HepG2 (cell line): ENCODE data around the gene TXNDC11. TPM values are rescaled to one million over a fixed set of nuclear protein-coding genes. Genes with fewer than 3 reads are reported as not detected.

Source experiments
- CBX1 ChIP-seq: IDR thresholded peaks from one replicate; pipeline ENCODE4 v1.6.1; 2016; ENCODE audit warnings: antibody characterized with exemption, low read depth
- CENPX ChIP-seq: sonication (generic); formaldehyde crosslinking; IDR thresholded peaks from 2 replicates; pipeline ENCODE4 v1.9.0; 2021; ENCODE audit warnings: mild to moderate bottlenecking, missing genetic modification reagents, moderate library complexity
- ELF1 ChIP-seq: sonication (generic); formaldehyde crosslinking; IDR thresholded peaks from 2 replicates; pipeline ENCODE4 v1.4.0; 2020; ENCODE audit warnings: missing genetic modification reagents
- GTF3A ChIP-seq: sonication (generic); formaldehyde crosslinking; conservative IDR thresholded peaks from 2 replicates; pipeline ENCODE4 v1.4.0; 2020; ENCODE audit warnings: mild to moderate bottlenecking, missing genetic modification reagents
- JUND ChIP-seq: sonication (generic); formaldehyde crosslinking; IDR thresholded peaks from 2 replicates; pipeline ENCODE4 v1.8.0; 2022; ENCODE audit warnings: mild to moderate bottlenecking, missing genetic modification reagents
- MTF2 ChIP-seq: sonication (generic); formaldehyde crosslinking; IDR thresholded peaks from 2 replicates; pipeline ENCODE4 v1.5.0; 2020; ENCODE audit warnings: missing genetic modification reagents, borderline replicate concordance
- RBM39 ChIP-seq: fragments of 200-400 bp; formaldehyde crosslinking; IDR thresholded peaks from one replicate; pipeline ENCODE4 v1.6.1; 2018; ENCODE audit warnings: antibody characterized with exemption, mild to moderate bottlenecking, low read depth, low read length; ENCODE audit not compliant: poor library complexity, severe bottlenecking
- TBX3 ChIP-seq: fragments of 450-650 bp; IDR thresholded peaks from 2 replicates; pipeline ENCODE4 v1.6.1; 2017; ENCODE audit warnings: antibody characterized with exemption, mild to moderate bottlenecking, inconsistent platforms, borderline replicate concordance
- ZFYVE20 ChIP-seq: sonication (generic); formaldehyde crosslinking; IDR thresholded peaks from 2 replicates; pipeline ENCODE4 v1.8.0; 2023; ENCODE audit warnings: low read depth, mild to moderate bottlenecking, moderate library complexity, missing genetic modification reagents, borderline replicate concordance
- ZNF138 ChIP-seq: sonication (generic); formaldehyde crosslinking; IDR thresholded peaks from 2 replicates; pipeline ENCODE4 v1.5.0; 2020; ENCODE audit warnings: mild to moderate bottlenecking, low read depth, missing genetic modification reagents
- ZNF484 ChIP-seq: sonication (generic); formaldehyde crosslinking; IDR thresholded peaks from 2 replicates; pipeline ENCODE4 v1.5.1; 2020; ENCODE audit warnings: mild to moderate bottlenecking, low read depth, missing genetic modification reagents, borderline replicate concordance
- ZNF614 ChIP-seq: IDR thresholded peaks from 2 replicates; pipeline ENCODE4 v1.6.1; 2018; ENCODE audit warnings: missing biosample characterization, missing genetic modification reagents, inconsistent platforms, borderline replicate concordance
- ZNF616 ChIP-seq: sonication (generic); formaldehyde crosslinking; IDR thresholded peaks from 2 replicates; pipeline ENCODE4 v1.5.0; 2020; ENCODE audit warnings: low read depth, mild to moderate bottlenecking, missing genetic modification reagents
- ZNF7 ChIP-seq: IDR thresholded peaks from 2 replicates; pipeline ENCODE4 v1.6.1; 2016; ENCODE audit warnings: missing biosample characterization, missing genetic modification reagents
- ZNF737 ChIP-seq: sonication (generic); formaldehyde crosslinking; IDR thresholded peaks from 2 replicates; pipeline ENCODE4 v1.5.0; 2020; ENCODE audit warnings: missing genetic modification reagents, mild to moderate bottlenecking, borderline replicate concordance
- ZNF772 ChIP-seq: sonication (generic); formaldehyde crosslinking; IDR thresholded peaks from 2 replicates; pipeline ENCODE4 v1.5.0; 2020; ENCODE audit warnings: mild to moderate bottlenecking, missing genetic modification reagents
- ZNF878 ChIP-seq: sonication (generic); formaldehyde crosslinking; IDR thresholded peaks from 2 replicates; pipeline ENCODE4 v1.8.1; 2023; ENCODE audit warnings: mild to moderate bottlenecking, missing genetic modification reagents, moderate library complexity
- ZSCAN22 ChIP-seq: sonication (generic); formaldehyde crosslinking; IDR thresholded peaks from 2 replicates; pipeline ENCODE4 v1.4.0; 2020; ENCODE audit warnings: mild to moderate bottlenecking, missing genetic modification reagents
- polyA plus RNA-seq, 8 experiments: library from polyadenylated mRNA; depleted of rRNA in 3 of 8; stranded (reverse) in 7 of 8; unstranded in 1 of 8; fragments of >200 nt; fragmentation: Illumina TruSeq in 4 of 8; extraction: Trizol in 4 of 8; gene quantifications; 2 replicates each; pipeline versions ENCODE4 v1.2.1 to v1.2.3, GENCODE V29; 2011 to 2016; ENCODE audit warnings: low read depth in 4 of 8, missing spikeins in 1 of 8, mixed read lengths in 1 of 8; ENCODE audit not compliant: insufficient read depth in 1 of 8
- total RNA-seq, 5 experiments: library from RNA; depleted of rRNA; stranded (reverse); fragments of >200 nt; fragmentation: Illumina TruSeq; extraction: Trizol; gene quantifications; 2 replicates each; pipeline ENCODE4 v1.2.3, GENCODE V29; 2016; ENCODE audit warnings: low read depth in 1 of 5
- TF ChIP-seq, protein P1 (sequence below): IDR thresholded peaks from 2 replicates; pipeline ENCODE4 v1.6.1; 2016
- TF ChIP-seq, protein P2 (sequence below): sonication (generic); formaldehyde crosslinking; IDR thresholded peaks from 2 replicates; pipeline ENCODE4 v1.4.0; 2020; ENCODE audit warnings: mild to moderate bottlenecking, missing genetic modification reagents
- TF ChIP-seq, protein P3 (sequence below): sonication (generic); formaldehyde crosslinking; IDR thresholded peaks from 2 replicates; pipeline ENCODE4 v1.5.0; 2020; ENCODE audit warnings: mild to moderate bottlenecking, missing genetic modification reagents
- TF ChIP-seq, protein P4 (sequence below): IDR thresholded peaks from 2 replicates; pipeline ENCODE4 v1.6.1; 2016; ENCODE audit warnings: low read depth, control low read depth

The TXNDC11 gene
- total and polyA plus RNA-seq, 2 of the 13 experiments (the other 11 are each of a cell fraction or from before 2014, with no cell fraction given): 74.9 to 123 TPM

DNA sequence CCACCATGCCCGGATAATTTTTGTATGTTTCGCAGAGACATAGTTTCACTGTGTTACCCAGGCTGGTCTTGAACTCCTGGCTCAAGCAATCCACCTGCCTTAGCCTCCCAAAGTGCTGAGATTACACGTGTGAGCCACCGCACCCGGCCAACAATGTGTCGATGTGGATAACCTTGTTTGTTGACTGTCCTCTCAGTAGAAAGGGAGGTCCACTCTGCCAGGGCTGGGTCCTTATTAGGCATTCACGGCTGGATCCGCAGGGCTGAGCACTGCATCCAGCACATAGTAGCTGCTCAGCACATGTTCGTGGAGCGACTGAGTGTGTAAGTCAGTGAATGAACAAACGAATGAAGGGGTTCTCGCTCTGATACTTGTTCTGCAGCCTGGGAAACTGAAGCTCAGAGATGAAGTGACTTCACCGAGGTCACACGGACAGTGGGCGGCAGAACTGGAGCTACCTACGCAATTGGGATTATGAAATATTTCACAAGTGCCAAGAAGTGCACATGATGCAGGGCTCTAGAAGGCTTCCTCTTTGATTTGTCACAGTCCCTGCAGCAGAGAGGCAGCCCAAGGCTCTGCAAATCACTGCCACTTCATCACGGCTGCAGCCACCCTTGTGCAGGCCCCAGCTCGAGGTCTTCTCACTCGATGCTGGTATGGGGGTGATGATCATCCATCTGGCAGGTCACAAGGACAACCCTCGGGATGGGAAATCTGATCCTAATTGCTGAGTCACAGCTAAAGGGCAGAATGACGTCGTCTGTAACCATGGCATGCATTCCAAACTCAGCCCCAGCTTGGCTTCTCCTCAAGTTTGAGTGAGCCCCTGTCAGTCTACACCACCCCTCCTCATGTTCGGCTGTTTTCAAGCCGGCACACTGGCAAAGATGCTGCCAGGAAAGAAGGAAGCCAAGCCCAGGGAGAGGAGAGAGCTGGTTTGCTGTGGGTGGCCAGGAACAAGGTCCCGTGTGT, 102.4 kb downstream of the TXNDC11 start (continued):
- TF ChIP-seq CBX1: peak; percentile 17
- TF ChIP-seq ZNF614: no peak
- TF ChIP-seq RBM39: no peak
- no peak; the same call in 1 of the 2 replicates for TF ChIP-seq ZNF737
- TF ChIP-seq, protein P1, sequence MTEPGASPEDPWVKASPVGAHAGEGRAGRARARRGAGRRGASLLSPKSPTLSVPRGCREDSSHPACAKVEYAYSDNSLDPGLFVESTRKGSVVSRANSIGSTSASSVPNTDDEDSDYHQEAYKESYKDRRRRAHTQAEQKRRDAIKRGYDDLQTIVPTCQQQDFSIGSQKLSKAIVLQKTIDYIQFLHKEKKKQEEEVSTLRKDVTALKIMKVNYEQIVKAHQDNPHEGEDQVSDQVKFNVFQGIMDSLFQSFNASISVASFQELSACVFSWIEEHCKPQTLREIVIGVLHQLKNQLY: no peak
- 0 out of 2 replicates have a peak, but pooled peaks have one; percentile 33 for TF ChIP-seq ZNF772 (CRISPR knock-in tag)
- TF ChIP-seq GTF3A (CRISPR knock-in tag): no peak
- TF ChIP-seq JUND: peak; percentile 83
- no peak for TF ChIP-seq ZNF484 (CRISPR knock-in tag)
- TF ChIP-seq ELF1 (CRISPR knock-in tag): no peak
- no peak for TF ChIP-seq CENPX (CRISPR knock-in tag)
- 0 out of 2 replicates have a peak, but pooled peaks have one; percentile 26 for TF ChIP-seq TBX3
- 0 out of 2 replicates have a peak, but pooled peaks have one; percentile 75 for TF ChIP-seq MTF2 (CRISPR knock-in tag)
- TF ChIP-seq ZNF616: no peak
- TF ChIP-seq ZNF878 (CRISPR knock-in tag): peak; percentile 48; the same call in 1 of the 2 replicates
- TF ChIP-seq ZNF138: 0 out of 2 replicates have a peak, but pooled peaks have one; percentile 0
- no peak for TF ChIP-seq ZNF7 (CRISPR knock-in tag)
- TF ChIP-seq, protein P2, sequence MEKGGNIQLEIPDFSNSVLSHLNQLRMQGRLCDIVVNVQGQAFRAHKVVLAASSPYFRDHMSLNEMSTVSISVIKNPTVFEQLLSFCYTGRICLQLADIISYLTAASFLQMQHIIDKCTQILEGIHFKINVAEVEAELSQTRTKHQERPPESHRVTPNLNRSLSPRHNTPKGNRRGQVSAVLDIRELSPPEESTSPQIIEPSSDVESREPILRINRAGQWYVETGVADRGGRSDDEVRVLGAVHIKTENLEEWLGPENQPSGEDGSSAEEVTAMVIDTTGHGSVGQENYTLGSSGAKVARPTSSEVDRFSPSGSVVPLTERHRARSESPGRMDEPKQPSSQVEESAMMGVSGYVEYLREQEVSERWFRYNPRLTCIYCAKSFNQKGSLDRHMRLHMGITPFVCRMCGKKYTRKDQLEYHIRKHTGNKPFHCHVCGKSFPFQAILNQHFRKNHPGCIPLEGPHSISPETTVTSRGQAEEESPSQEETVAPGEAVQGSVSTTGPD: no peak
- TF ChIP-seq, protein P3, sequence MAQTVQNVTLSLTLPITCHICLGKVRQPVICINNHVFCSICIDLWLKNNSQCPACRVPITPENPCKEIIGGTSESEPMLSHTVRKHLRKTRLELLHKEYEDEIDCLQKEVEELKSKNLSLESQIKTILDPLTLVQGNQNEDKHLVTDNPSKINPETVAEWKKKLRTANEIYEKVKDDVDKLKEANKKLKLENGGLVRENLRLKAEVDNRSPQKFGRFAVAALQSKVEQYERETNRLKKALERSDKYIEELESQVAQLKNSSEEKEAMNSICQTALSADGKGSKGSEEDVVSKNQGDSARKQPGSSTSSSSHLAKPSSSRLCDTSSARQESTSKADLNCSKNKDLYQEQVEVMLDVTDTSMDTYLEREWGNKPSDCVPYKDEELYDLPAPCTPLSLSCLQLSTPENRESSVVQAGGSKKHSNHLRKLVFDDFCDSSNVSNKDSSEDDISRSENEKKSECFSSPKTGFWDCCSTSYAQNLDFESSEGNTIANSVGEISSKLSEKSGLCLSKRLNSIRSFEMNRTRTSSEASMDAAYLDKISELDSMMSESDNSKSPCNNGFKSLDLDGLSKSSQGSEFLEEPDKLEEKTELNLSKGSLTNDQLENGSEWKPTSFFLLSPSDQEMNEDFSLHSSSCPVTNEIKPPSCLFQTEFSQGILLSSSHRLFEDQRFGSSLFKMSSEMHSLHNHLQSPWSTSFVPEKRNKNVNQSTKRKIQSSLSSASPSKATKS (CRISPR knock-in tag): no peak
- no peak for TF ChIP-seq ZSCAN22
- TF ChIP-seq, protein P4, sequence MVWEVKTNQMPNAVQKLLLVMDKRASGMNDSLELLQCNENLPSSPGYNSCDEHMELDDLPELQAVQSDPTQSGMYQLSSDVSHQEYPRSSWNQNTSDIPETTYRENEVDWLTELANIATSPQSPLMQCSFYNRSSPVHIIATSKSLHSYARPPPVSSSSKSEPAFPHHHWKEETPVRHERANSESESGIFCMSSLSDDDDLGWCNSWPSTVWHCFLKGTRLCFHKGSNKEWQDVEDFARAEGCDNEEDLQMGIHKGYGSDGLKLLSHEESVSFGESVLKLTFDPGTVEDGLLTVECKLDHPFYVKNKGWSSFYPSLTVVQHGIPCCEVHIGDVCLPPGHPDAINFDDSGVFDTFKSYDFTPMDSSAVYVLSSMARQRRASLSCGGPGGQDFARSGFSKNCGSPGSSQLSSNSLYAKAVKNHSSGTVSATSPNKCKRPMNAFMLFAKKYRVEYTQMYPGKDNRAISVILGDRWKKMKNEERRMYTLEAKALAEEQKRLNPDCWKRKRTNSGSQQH (CRISPR knock-in tag): no peak; the same call in 1 of the 2 replicates
- no peak for TF ChIP-seq ZFYVE20
